ENCODE data around the gene SDHB. TPM values are rescaled to one million over a fixed set of nuclear protein-coding genes. Genes with fewer than 3 reads are reported as not detected.

The SDHB gene
- total and polyA plus RNA-seq, 10 donors = 49.1 to 132 (median 83.7) TPM

- Histone ChIP-seq H3K36me3 (peaks cover 0 to 92% (median 0%) of the 10 kb centered on the region in 6 donors), H3K27me3 (replicated peaks in 1 of 7) (no peaks in the 10 kb centered on the region), H3K4me1 (peaks cover 0 to 14% (median 0%) of the 10 kb centered on the region in 6 donors), H3K4me3 (no peak overlapping the region), H3K27ac (peak overlapping the region in 5 of 8 donors; percentile 26 to 66 (median 47)), H3K9me3 (no peaks in the 10 kb centered on the region)
- no peak for DNase-seq
- TF ChIP-seq POLR2AphosphoS5 (IDR thresholded peaks at IDR 0.05) = peak in 1 of 3 donors; percentile 25
- no peak for TF ChIP-seq CTCF (IDR thresholded peaks at IDR 0.05 in 8 of 11, conservative IDR thresholded peaks at IDR 0.05 in 3 of 11)
- intact Hi-C loops (cut with DNase I; ENCODE audit: low total_unique reads) = no loop called here
- 53 to 85% (median 71%) methylated on average over 6 to 7 of the region's 7 CpGs for WGBS, 5 donors
These were observed 37.4 kb upstream of the SDHB start for GRCh38 chr1:17091252-17091651.

- Histone ChIP-seq H3K9me3 (no peaks in the 10 kb centered on the region), H3K4me1 (peaks cover 0 to 14% (median 0%) of the 10 kb centered on the region in 6 donors), H3K36me3 (peaks cover 0 to 91% (median 0%) of the 10 kb centered on the region in 6 donors), H3K4me3 (no peak overlapping the region), H3K27ac (no peak overlapping the region), H3K27me3 (replicated peaks in 1 of 7) (no peaks in the 10 kb centered on the region)
- 83 to 91% (median 85%) methylated on average over 12 to 14 of the region's 14 CpGs for WGBS, 5 donors
- intact Hi-C loops (cut with DNase I; ENCODE audit: low total_unique reads) = no loop called here
- DNase-seq = no peak
- TF ChIP-seq POLR2A (IDR thresholded peaks at IDR 0.05) = no peak
- TF ChIP-seq CTCF (IDR thresholded peaks at IDR 0.05 in 8 of 11, conservative IDR thresholded peaks at IDR 0.05 in 3 of 11) = no peak
- no peak for TF ChIP-seq POLR2AphosphoS5 (IDR thresholded peaks at IDR 0.05)
These were observed 35.7 kb upstream of the SDHB start for GRCh38 chr1:17089506-17089905.

- Histone ChIP-seq H3K9me3 (no peaks in the 10 kb centered on the region), H3K4me1 (peaks cover 0 to 20% (median 5%) of the 10 kb centered on the region in 6 donors), H3K4me3 (no peak overlapping the region), H3K27me3 (replicated peaks in 1 of 7) (no peaks in the 10 kb centered on the region), H3K36me3 (peaks cover 0 to 88% (median 0%) of the 10 kb centered on the region in 6 donors), H3K27ac (peak overlapping the region in 1 of 8 donors; percentile 21)
- intact Hi-C loops (cut with DNase I; ENCODE audit: low total_unique reads) = no loop called here
- no peak for TF ChIP-seq POLR2AphosphoS5 (IDR thresholded peaks at IDR 0.05)
- 64 to 79% (median 64%) methylated on average over 6 of the region's 6 CpGs for WGBS, 5 donors
- DNase-seq = no peak
These were observed 32.9 kb upstream of the SDHB start for GRCh38 chr1:17086751-17087150.

- 57 to 73% (median 58%) methylated on average over 6 to 10 of the region's 10 CpGs for WGBS, 5 donors
- H3K36me3 ChIP-seq = peaks cover 0 to 88% (median 0%) of the 10 kb centered on the region in 6 donors
- H3K27ac ChIP-seq = peak overlapping the region in 1 of 8 donors; percentile 19
- H3K9me3 ChIP-seq = no peaks in the 10 kb centered on the region
- no peak overlapping the region for H3K4me3 ChIP-seq
- DNase-seq = no peak
- H3K4me1 ChIP-seq = peaks cover 0 to 24% (median 5%) of the 10 kb centered on the region in 6 donors
- TF ChIP-seq POLR2A (IDR thresholded peaks at IDR 0.05) = no peak
- no peak for TF ChIP-seq POLR2AphosphoS5 (IDR thresholded peaks at IDR 0.05)
- no peak for TF ChIP-seq CTCF (IDR thresholded peaks at IDR 0.05 in 8 of 11, conservative IDR thresholded peaks at IDR 0.05 in 3 of 11)
- intact Hi-C loops (cut with DNase I; ENCODE audit: low total_unique reads) = no loop called here
- no peaks in the 10 kb centered on the region for H3K27me3 ChIP-seq (replicated peaks in 1 of 7)
These were observed 31.0 kb upstream of the SDHB start for GRCh38 chr1:17084787-17085186.

Data from spleen (tissue), 11 donors.